ENCODE results near the gene CBX6.

DNA sequence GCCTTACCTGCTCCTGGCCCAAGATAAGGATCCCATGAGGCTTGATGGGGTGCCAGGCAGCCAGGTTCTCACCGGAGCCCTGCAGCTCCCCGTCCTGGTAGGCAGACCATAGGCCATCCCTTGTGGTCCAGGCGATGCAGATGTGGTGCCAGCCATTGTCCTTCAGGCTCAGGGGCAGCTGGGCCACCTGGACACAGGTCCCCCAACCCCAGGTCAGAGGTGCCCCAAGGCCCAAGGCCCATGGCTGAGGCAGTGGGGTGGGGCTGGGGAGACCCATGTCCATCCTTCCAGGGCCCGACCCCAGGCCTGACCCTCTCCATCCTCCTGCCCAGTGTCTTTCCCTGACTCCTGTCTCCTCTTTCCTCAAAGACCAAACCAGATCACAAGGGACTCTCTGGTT lies 48.9 kb downstream of the CBX6 start:
- TF ChIP-seq ZSCAN20 (CRISPR knock-in tag; IDR thresholded peaks at IDR 0.05) (no peak), POLR2A (IDR thresholded peaks at IDR 0.05; ENCODE audit: low read length) (no peak), CHD4 (IDR thresholded peaks at IDR 0.05; ENCODE audit: borderline replicate concordance) (no peak), CTCF (IDR thresholded peaks at IDR 0.05) (no peak), BHLHE40 (IDR thresholded peaks at IDR 0.05; ENCODE audit: low read depth, low read length) (no peak), USF2 (IDR thresholded peaks at IDR 0.05) (no peak), MYC (IDR thresholded peaks at IDR 0.05; ENCODE audit: borderline replicate concordance, low read length) (no peak), EP300 (IDR thresholded peaks at IDR 0.05) (no peak), SMC3 (IDR thresholded peaks at IDR 0.05) (no peak)
- TF ChIP-seq, protein P1, sequence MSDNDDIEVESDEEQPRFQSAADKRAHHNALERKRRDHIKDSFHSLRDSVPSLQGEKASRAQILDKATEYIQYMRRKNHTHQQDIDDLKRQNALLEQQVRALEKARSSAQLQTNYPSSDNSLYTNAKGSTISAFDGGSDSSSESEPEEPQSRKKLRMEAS (IDR thresholded peaks at IDR 0.05) = no peak

Data from A549 (cell line).